MM.1S (cell line): ENCODE results near the gene TUBA8.

Experiments
- EZH2 ChIP-seq: fragments of 300-600 bp; sonication (generic); optimal IDR thresholded peaks from 2 replicates; pipeline ENCODE3; 2017; ENCODE audit warnings: low read depth, mild to moderate bottlenecking, antibody characterized with exemption, low read length, mixed read lengths
- EZH2phosphoT487 ChIP-seq: fragments of 300-600 bp; sonication (generic); IDR thresholded peaks from 2 replicates; pipeline ENCODE4 v1.6.1; 2018; ENCODE audit warnings: antibody characterized with exemption, low read length
- TF ChIP-seq, protein P1 (sequence below): fragments of 300-600 bp; sonication (generic); IDR thresholded peaks from 2 replicates; pipeline ENCODE4 v1.5.1; 2016; ENCODE audit warnings: antibody characterized with exemption, low read length, mixed read lengths

DNA sequence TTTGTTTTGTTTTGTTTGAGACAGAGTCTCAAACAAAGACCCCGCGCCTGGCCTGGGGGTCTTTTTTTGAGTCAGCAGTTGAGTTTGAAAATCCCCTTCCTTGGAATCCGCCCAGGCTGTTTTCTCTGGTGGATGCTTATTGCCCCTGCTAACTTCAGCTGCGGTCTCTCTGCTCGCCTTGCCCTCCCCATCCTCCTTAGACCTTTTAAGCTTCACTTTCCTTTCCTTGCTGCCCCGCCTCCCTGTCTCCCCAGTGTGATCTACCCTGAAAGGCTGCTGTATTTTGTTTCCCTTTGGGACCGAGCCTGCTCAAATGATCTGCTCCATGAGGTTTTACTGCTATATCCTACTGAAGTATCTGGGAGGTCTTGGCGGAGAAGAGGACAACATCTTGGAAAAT is 41.9 kb downstream of the TUBA8 start:
- TF ChIP-seq, protein P1, sequence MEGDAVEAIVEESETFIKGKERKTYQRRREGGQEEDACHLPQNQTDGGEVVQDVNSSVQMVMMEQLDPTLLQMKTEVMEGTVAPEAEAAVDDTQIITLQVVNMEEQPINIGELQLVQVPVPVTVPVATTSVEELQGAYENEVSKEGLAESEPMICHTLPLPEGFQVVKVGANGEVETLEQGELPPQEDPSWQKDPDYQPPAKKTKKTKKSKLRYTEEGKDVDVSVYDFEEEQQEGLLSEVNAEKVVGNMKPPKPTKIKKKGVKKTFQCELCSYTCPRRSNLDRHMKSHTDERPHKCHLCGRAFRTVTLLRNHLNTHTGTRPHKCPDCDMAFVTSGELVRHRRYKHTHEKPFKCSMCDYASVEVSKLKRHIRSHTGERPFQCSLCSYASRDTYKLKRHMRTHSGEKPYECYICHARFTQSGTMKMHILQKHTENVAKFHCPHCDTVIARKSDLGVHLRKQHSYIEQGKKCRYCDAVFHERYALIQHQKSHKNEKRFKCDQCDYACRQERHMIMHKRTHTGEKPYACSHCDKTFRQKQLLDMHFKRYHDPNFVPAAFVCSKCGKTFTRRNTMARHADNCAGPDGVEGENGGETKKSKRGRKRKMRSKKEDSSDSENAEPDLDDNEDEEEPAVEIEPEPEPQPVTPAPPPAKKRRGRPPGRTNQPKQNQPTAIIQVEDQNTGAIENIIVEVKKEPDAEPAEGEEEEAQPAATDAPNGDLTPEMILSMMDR, result no peak
- TF ChIP-seq EZH2 (no peak), EZH2phosphoT487 (no peak)
